ENCODE data around the gene ATXN8OS. TPM values are rescaled to one million over a fixed set of nuclear protein-coding genes. Genes with fewer than 3 reads are reported as not detected.
"Not testable (repeated sequence)": the region's sequence is repeated elsewhere in the genome, so short reads cannot be mapped to it uniquely, and the experiment has no call there.

The ATXN8OS gene
- total RNA-seq, 1 experiment from 2014 or later, result not detected

- H3K27ac ChIP-seq (ENCODE audit: insufficient read length, low read depth, low read length), result no peak overlapping the region
- no peak overlapping the region for H2BK120ac ChIP-seq (ENCODE audit: low read depth, low read length, poor library complexity, severe bottlenecking)
- no peak overlapping the region for H3K4me3 Mint-ChIP-seq
- H2AK5ac ChIP-seq (ENCODE audit: insufficient read length, low read length), result no peak overlapping the region
- no peaks in the 10 kb centered on the region for H4K20me1 ChIP-seq (ENCODE audit: control insufficient read depth, insufficient read depth, insufficient read length)
- no peak overlapping the region for H3K4me2 ChIP-seq (ENCODE audit: insufficient read depth, insufficient read length, low read length)
- no peak overlapping the region for H3K18ac ChIP-seq (ENCODE audit: insufficient read length, low read depth, low read length)
- H3T11ph ChIP-seq (ENCODE audit: low read length), result no peak overlapping the region
- H2BK5ac ChIP-seq (ENCODE audit: insufficient read length, low read length), result no peak overlapping the region
- no peak overlapping the region for H2BK12ac ChIP-seq (ENCODE audit: insufficient read length, low read depth, low read length)
- H3K4me1 ChIP-seq (ENCODE audit: insufficient read depth, low read length), result peaks cover 2% of the 10 kb centered on the region; the same call in 1 of the 2 replicates
- H3K79me1 ChIP-seq (ENCODE audit: insufficient read depth, low read depth, low read length, poor library complexity, severe bottlenecking), result no peaks in the 10 kb centered on the region
- no peak overlapping the region for H4K8ac ChIP-seq (replicated peaks; ENCODE audit: insufficient read length, low read depth, low read length)
- H2BK20ac ChIP-seq (ENCODE audit: low read depth, low read length, poor library complexity, severe bottlenecking), result no peak overlapping the region
- no peak overlapping the region for H3K56ac ChIP-seq (ENCODE audit: insufficient read length, low read depth, low read length)
- H2BK15ac ChIP-seq (ENCODE audit: low read depth, low read length), result no peak overlapping the region
- no peak overlapping the region for H3K9ac ChIP-seq (ENCODE audit: extremely low read depth, insufficient read length, low read length)
- H3K23ac ChIP-seq (ENCODE audit: insufficient read length, low read depth, low read length), result no peak overlapping the region
- no peaks in the 10 kb centered on the region for H3K36me3 Mint-ChIP-seq (ENCODE audit: insufficient read depth in 1 of 3, low read depth in 3 of 3)
- H3K27me3 Mint-ChIP-seq (ENCODE audit: low read depth), result no peaks in the 10 kb centered on the region
- H3K27ac Mint-ChIP-seq, result no peak overlapping the region
- DNase-seq, result no peak
- H3K79me2 ChIP-seq (ENCODE audit: insufficient read depth, low read length), result no peaks in the 10 kb centered on the region
- no peaks in the 10 kb centered on the region for H3K9me3 Mint-ChIP-seq
- no peak overlapping the region for H3K14ac ChIP-seq (ENCODE audit: insufficient read depth, low read length)
- no peak overlapping the region for H4K91ac ChIP-seq (ENCODE audit: insufficient read length, low read depth, low read length)
- H2AFZ ChIP-seq (ENCODE audit: low read length), result no peak overlapping the region
- no peak overlapping the region for H3K4ac ChIP-seq (ENCODE audit: low read depth, low read length)
- WGBS (ENCODE audit: extremely low coverage, insufficient read length, low lambda C conversion rate), result no CpG with 5 or more reads among the region's 2 CpGs
- TF ChIP-seq, protein P1, sequence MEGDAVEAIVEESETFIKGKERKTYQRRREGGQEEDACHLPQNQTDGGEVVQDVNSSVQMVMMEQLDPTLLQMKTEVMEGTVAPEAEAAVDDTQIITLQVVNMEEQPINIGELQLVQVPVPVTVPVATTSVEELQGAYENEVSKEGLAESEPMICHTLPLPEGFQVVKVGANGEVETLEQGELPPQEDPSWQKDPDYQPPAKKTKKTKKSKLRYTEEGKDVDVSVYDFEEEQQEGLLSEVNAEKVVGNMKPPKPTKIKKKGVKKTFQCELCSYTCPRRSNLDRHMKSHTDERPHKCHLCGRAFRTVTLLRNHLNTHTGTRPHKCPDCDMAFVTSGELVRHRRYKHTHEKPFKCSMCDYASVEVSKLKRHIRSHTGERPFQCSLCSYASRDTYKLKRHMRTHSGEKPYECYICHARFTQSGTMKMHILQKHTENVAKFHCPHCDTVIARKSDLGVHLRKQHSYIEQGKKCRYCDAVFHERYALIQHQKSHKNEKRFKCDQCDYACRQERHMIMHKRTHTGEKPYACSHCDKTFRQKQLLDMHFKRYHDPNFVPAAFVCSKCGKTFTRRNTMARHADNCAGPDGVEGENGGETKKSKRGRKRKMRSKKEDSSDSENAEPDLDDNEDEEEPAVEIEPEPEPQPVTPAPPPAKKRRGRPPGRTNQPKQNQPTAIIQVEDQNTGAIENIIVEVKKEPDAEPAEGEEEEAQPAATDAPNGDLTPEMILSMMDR (conservative IDR thresholded peaks at IDR 0.05), result no peak
- no peaks in the 10 kb centered on the region for H3K9me3 ChIP-seq (ENCODE audit: control insufficient read depth, low read depth, low read length)
- H3K4me1 Mint-ChIP-seq, result peaks cover 3 to 5% of the 10 kb centered on the region in 2 experiments; a peak in 3 of 4 replicates
- no peak overlapping the region for H4K5ac ChIP-seq (ENCODE audit: insufficient read length, low read depth, low read length)
- H3K23me2 ChIP-seq (ENCODE audit: insufficient read length, low read depth, low read length, poor library complexity, severe bottlenecking), result no peaks in the 10 kb centered on the region
- no peaks in the 10 kb centered on the region for H3K27me3 ChIP-seq (ENCODE audit: insufficient read depth, low read length)
Observed at GRCh38 chr13:70128098-70128497, 20.5 kb downstream of the ATXN8OS start.

GRCh38 chr13:70142658-70143057 lies 35.0 kb downstream of the ATXN8OS start:
- not testable (repeated sequence) for H3K4me1 ChIP-seq (ENCODE audit: insufficient read depth, low read length); H2AFZ ChIP-seq (ENCODE audit: low read length); H3K4me3 Mint-ChIP-seq; H3K27ac Mint-ChIP-seq; H3K27me3 Mint-ChIP-seq (ENCODE audit: low read depth); H3K79me1 ChIP-seq (ENCODE audit: insufficient read depth, low read depth, low read length, poor library complexity, severe bottlenecking); H3K18ac ChIP-seq (ENCODE audit: insufficient read length, low read depth, low read length); H2BK5ac ChIP-seq (ENCODE audit: insufficient read length, low read length); H3K4ac ChIP-seq (ENCODE audit: low read depth, low read length); DNase-seq; H3K9me3 ChIP-seq (ENCODE audit: control insufficient read depth, low read depth, low read length); H2BK120ac ChIP-seq (ENCODE audit: low read depth, low read length, poor library complexity, severe bottlenecking); H3K4me2 ChIP-seq (ENCODE audit: insufficient read depth, insufficient read length, low read length); H2BK15ac ChIP-seq (ENCODE audit: low read depth, low read length); H3K23ac ChIP-seq (ENCODE audit: insufficient read length, low read depth, low read length); H3K36me3 Mint-ChIP-seq (ENCODE audit: insufficient read depth in 1 of 3, low read depth in 3 of 3); H3K27me3 ChIP-seq (ENCODE audit: insufficient read depth, low read length); H4K8ac ChIP-seq (replicated peaks; ENCODE audit: insufficient read length, low read depth, low read length); H3K4me1 Mint-ChIP-seq; H4K20me1 ChIP-seq (ENCODE audit: control insufficient read depth, insufficient read depth, insufficient read length); H3K56ac ChIP-seq (ENCODE audit: insufficient read length, low read depth, low read length); H3K79me2 ChIP-seq (ENCODE audit: insufficient read depth, low read length); H2BK20ac ChIP-seq (ENCODE audit: low read depth, low read length, poor library complexity, severe bottlenecking); H3K27ac ChIP-seq (ENCODE audit: insufficient read length, low read depth, low read length); H2BK12ac ChIP-seq (ENCODE audit: insufficient read length, low read depth, low read length); H3K9ac ChIP-seq (ENCODE audit: extremely low read depth, insufficient read length, low read length); H4K91ac ChIP-seq (ENCODE audit: insufficient read length, low read depth, low read length); H3T11ph ChIP-seq (ENCODE audit: low read length); H4K5ac ChIP-seq (ENCODE audit: insufficient read length, low read depth, low read length); H3K14ac ChIP-seq (ENCODE audit: insufficient read depth, low read length); H3K9me3 Mint-ChIP-seq; H3K23me2 ChIP-seq (ENCODE audit: insufficient read length, low read depth, low read length, poor library complexity, severe bottlenecking); H2AK5ac ChIP-seq (ENCODE audit: insufficient read length, low read length)
- WGBS (ENCODE audit: extremely low coverage, insufficient read length, low lambda C conversion rate), result no CpG with 5 or more reads among the region's 12 CpGs
